ENCODE data around the gene CUL1.
"Not testable (repeated sequence)": the region's sequence is repeated elsewhere in the genome, so short reads cannot be mapped to it uniquely, and the experiment has no call there.

The CUL1 gene

DNA sequence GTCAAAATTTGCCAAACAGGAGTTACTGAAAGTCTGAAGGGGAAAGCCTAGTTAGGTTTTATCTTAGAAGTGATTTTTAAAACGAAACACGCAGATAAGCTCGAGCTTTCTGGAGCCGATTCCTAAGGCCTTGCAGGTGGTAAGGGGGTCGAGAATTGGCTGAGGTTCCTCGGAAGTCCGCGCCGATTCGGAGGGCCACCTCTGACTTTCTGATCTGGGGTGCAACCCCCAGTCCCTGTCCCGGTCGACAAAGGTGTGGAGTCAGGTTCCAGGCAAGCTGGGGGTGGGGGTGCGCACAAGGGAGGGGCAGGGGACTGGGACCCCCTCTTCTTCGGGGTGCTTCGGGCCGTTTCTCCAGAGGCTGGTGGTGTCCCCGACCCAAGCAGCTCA is 701 bp upstream of the CUL1 start:
- no peak for DNase-seq

- no peak for DNase-seq
These were observed 500 bp downstream of the CUL1 start for GRCh38 chr7:148699024-148699781.

- no peak for DNase-seq
These were observed 1.3 kb downstream of the CUL1 start for GRCh38 chr7:148699782-148700629.

DNA sequence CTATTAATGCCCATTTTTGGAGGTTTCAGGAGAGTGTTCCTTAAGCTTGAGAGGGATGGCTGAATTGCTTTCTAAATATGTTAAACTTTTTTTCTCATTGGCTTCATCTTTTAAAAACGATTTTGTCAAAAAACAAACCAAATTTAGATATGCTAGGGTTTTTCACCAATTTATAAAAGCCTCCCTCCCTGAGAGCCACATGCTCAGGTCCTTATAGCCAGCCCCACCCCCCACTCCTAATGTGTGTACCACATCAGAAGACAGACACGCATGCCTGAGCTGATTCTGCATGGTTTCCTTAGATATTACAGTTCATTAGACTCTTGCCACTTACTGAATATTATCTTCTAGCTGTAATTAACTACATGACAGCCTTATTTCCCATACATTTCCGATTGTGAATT is 2.0 kb downstream of the CUL1 start:
- no peak for DNase-seq

DNA sequence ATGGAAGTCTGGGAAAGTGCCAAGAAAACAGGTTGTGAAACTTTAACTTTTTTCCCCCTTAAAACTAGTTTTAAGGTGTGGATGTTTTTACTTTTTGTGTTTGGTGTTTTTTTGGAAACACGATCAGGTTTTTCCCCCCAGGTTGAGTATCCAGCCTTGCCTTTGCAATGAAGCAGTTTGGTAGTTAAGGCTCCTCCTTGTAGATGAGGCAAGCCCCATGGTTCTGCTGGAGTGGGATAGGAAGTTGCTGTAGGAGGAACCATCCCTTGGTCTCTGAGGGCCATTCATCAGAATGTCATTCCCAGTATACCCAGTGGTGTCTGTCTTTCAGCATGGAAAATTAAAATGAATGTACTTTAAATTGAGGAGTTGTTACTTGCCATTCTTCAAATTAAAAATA is 2.7 kb downstream of the CUL1 start:
- no peak for DNase-seq

DNA sequence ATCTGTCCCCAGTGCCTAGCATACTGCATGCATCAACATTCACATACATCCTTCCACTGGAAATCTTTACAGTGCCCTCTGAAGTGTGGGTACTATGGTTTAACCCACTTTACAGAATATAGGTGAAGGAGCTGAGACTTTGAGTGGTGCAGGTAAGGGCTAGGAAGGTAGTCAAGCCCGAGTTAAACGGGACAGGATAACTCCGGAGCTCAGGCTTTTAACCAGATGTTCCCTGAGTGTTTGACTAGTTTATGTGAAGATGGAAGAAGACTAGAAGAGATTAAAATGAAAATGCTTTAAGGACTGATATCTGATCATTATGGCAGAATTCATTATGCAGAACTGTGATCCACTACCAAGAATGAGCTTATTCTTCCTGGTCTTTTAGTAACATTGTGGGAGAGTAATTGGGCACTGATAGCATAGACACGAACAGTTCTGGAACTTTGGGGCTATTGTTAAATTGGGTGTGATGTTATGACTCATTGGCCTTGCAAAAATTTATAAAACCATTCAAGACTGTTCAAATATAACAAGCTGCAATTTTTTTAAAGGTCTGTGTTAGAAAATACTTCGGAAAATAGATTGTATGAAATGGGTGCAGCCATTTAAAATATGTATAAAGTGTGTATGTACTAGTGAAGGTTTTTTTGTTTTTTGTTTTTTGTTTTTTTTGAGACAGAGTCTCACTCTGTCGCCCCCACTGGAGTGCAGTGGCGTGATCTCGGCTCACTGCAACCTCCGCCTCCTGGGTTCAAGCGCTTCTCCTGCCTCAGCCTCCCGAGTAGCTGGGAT is 4.4 kb downstream of the CUL1 start:
- DNase-seq: no peak

DNA sequence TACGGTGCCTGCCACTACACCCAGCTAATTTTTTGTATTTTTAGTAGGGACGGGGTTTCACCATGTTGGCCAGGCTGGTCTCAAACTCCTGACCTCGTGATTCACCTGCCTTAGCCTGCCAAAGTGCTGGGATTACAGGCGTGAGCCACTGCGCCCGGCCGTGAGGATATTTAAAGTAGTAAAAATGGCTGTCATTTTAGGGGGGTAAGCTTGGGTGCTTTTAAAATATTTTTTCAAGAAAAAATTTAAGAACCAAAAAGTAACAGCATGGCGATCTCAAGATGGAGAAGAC is 4.9 kb downstream of the CUL1 start:
- DNase-seq: not testable (repeated sequence)

- DNase-seq: no peak
These were observed 5.5 kb downstream of the CUL1 start for GRCh38 chr7:148704189-148704588.

DNA sequence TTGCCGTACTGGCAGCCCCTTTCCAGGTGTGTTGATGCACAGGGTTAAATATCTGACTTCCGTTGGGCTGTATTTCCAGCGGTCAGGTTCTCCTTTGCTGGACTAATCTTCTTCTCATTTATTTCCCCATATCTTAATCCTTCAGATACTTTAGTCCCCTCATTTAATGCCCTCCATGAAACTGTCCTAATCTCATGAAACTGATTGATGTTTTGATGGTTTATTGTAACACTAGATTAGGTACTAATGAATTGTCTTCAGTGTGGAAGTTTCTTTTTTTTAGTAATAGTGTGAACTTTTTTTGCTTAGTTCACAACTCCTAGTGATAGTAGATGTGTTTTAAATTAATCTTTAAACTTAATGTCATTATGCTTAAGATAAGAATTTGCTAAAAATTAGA is 6.3 kb downstream of the CUL1 start:
- no peak for DNase-seq

DNA sequence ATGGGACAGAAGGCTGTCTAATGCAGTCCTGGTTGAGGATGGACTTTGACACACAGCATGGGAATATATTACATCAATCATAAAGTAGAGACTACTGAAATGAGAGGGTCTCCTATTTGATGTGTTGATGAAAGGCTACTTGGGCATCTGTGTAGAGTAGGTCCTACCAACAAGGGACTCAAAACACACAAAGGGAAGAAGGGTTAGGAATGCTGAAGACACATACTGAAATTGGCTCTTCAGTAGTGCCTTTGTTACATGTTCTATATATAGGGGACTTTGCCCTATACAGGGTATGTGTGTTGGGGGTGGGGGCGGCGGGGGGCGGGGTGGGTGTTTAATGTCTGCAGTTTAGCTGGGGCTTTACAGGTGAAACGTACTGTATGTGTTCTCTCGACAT is 7.7 kb downstream of the CUL1 start:
- DNase-seq: no peak

DNA sequence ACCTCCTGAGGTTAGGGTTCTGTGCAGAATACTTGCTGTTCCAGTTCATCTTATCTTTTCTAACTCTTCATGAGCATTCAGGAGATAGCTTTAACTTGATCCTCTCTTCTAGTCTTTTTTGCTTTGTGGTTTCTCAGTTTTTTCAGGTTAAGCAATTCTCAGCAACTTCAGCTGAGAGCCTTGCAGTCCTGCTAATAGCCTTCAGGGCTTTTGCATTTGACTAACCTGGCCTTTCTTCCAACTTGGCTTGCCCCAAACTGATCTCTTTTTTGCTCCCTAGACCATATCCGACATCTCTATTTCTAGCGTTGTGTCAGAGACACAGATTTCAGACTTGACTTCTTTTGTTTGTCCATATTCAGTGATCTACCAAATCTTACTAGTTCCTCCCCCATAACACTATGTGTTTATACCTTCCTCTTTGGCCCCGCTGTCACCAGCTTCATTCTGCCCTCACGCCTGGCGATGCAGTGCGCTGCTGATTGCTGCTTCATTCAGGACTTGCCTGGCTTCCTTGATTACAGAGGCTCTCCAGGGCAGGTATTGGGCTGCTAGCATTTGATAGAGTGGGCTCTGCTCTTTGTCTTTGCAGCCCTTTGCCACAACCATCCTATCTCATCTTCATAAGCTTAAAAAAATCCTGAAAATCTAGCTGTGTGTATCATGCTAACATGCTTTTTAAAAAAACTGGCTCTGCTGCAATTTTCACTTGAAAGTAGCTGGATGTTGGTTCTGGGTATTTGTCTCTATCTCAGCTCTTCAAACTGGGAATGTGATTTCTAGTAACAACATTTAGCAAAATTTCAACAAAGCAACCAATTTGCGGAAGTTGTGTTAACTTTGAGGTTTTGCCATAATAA is 9.6 kb downstream of the CUL1 start:
- no peak for DNase-seq

DNA sequence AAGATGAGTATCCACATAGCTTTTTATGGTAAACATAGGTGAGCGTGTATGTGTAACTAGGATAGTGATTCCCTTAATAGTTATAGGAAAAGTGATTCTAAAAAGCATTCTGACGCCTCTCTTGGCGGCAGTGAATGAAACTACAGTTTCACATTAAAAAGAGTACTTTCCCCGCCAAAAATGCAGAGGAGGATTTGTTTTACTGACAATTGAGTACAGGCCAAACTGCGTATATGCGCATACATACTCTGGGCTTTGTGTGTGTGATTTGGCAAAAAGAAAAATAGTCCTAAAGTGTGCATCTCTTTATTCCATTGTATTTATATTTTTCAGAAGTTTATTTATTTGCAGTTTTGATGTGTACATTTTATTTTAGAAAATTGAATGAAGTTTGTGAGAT is 10.3 kb downstream of the CUL1 start:
- DNase-seq: no peak

DNA sequence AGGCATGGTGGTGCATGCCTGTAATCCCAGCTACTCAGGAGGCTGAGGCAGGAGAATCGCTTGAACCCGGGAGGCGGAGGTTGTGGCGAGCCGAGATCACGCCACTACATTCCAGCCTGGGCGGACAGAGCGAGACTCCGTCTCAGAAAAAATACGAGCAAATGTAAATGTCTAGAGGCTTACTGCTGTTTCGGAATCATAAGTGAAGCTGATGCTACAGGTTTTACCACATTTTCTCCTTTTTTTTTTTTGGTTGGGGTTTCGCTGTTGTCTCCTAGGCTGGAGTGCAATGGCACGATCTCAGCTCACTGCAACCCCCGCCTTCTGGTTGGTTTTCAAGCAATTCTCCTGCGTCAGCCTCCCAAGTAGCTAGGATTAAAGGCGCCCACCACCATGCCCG is 11.7 kb downstream of the CUL1 start:
- DNase-seq: not testable (repeated sequence)

DNA sequence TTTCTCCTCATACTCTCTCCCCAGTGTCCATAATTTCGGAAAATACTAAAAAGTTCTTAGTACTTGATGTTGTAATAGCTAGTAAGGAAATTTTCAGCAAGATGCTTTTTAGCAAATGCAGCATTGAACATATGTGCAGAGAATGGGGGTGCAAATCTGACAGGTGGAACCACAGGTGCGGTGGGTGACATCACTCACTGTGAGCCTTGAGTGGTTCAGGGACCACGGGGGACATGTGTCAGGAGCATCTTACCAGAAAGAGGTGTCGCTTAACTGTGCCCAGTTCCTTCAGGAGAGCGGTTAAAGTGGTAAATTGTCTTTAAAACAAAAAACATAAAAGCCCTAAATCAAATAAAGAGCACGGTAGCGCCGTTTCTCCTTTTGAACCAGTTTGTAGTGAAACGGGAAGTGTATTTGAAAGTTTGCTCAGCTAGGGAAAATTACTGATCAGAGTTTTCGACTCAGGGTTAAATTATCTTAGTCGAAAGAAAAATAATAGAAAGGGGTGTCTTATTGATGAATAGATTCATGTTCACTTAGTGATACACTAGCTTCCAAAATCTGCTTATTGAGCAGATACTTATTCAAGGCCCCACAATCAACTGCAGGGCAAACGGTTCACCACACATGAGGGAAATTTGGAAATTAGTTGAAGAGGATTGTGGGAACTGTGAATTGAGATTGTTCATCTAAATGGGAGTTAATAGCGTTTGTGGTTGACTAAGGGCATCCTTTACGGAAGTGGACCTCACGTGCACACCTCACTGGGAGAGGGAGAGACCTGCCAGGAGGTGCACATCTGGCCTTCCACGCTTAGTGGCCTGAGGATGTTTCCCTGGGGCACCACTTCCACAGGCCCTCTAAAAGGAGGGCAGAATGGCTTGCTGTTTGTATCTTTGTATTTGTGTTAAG is 12.7 kb downstream of the CUL1 start:
- DNase-seq: no peak

DNA sequence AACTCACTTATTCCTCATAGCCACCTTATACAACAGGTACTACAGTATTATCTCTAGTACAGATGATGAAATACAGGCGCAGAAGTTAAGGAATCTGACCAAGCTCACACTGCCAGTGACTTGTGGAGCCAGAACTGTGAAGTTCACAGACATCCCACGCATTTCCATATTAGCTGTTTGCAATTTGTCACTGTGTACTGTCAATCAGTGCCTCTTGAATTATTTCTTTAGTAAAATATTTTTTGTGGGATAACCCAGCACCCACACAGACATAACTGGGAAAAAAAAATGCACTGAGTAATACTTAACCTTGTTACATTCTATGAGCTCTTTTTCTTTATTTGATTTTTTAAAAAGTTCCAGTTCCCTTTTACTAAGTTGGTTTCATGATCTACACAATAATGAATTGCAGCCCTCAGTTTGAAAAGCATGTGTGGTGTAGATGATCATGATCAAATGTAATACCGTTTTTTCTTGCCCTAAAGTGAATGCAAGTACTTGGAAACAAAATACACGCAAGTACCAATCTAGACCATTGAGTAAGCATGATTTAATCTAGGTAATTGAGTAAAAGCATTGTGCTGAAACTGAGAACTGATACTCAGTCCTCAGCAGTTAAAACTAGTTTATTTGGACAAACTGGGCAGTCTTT is 14.1 kb downstream of the CUL1 start:
- DNase-seq: no peak

- no peak for DNase-seq
These were observed 15.8 kb downstream of the CUL1 start for GRCh38 chr7:148714498-148714897.

- DNase-seq: no peak
These were observed 16.3 kb downstream of the CUL1 start for GRCh38 chr7:148715027-148715426.

GRCh38 chr7:148717266-148717793 is 18.6 kb downstream of the CUL1 start:
- no peak for DNase-seq

DNA sequence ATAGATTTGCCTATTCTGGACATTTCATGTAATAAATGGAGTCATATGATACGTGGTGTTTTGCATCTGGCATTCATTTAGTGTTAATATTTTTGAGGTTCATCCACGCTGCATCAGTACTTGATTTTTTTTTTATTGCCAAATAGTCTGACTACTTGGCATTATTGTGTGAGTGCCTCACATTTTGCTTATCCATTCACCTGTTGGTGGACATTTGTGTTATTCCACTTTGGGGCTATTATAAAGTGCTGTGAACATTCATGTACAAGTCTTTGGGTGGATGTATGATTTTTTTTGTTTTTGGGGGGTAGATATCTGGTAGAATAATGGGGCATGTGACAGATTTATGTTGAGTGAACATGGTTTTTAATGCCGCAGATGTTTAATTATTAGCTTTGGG is 19.7 kb downstream of the CUL1 start:
- DNase-seq: no peak

DNA sequence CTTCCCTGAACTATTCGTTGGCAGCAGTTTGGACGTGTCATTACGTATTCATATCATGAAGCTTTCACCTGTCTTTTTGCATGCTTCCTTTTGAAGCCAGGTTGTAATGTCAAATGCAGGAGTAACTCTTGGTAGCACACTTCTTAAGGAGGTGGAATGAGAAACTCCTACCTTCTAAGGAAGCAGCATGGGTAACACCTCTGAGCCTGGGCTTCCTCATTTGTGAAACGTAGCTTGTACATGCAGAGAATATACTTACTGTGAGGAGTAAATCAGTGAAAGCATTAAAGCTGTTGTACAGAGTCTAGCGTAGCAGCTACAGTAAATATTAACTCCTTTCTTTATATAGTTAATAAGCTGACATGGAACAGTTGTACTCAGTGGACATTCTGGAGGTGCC is 21.1 kb downstream of the CUL1 start:
- DNase-seq: no peak

DNA sequence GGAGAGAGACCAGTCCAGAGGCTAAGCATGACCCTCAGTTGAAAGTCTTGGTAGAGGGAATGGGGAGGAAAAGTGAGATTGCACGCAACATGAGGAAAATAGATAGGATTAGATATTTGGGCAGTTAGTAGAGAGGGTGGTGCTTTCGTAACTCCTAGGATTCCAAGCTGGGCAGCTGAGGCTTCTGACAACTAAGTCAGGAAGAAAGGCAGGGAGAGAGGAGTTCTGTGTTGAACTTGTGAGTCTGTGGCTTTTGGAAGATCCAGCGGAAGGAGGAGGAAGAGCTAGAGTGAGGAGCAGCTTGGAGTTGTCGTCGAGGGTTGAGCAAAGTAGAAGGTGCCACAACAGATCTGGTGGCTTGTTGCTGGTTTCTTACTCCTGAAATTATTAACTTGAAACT is 21.8 kb downstream of the CUL1 start:
- no peak for DNase-seq
